Smooth muscle cell (in vitro differentiated cells): ENCODE results near the gene RUNX1. TPM values are rescaled to one million over a fixed set of nuclear protein-coding genes. Genes with fewer than 3 reads are reported as not detected.
"Not testable (repeated sequence)": the region's sequence is repeated elsewhere in the genome, so short reads cannot be mapped to it uniquely, and the experiment has no call there.

ENCODE experiments used
- DNase-seq: peaks from one replicate; lab custom pipeline; 2025; ENCODE audit not compliant: unreplicated experiment; lab: John Stamatoyannopoulos, UW
- H2AFZ ChIP-seq: fragments of 200-600 bp; sonication (generic); 2 replicates; pipeline ENCODE4 v1.6.0; 2016; ENCODE audit warnings: antibody characterized with exemption, low read depth, mild to moderate bottlenecking
- H3F3A ChIP-seq: fragments of 200-600 bp; sonication (generic); 2 replicates; pipeline ENCODE4 v1.6.0; 2017; ENCODE audit warnings: antibody characterized with exemption, low read depth
- H3K27ac ChIP-seq: fragments of 200-600 bp; sonication (generic); 2 replicates; pipeline ENCODE4 v1.5.1; 2016; ENCODE audit warnings: low read depth, mild to moderate bottlenecking
- H3K27me3 ChIP-seq: fragments of 200-600 bp; sonication (generic); 2 replicates; pipeline ENCODE4 v1.6.1; 2016; ENCODE audit warnings: low read depth, mild to moderate bottlenecking
- H3K36me3 ChIP-seq: fragments of 200-600 bp; sonication (generic); 2 replicates; pipeline ENCODE4 v1.5.1; 2016; ENCODE audit warnings: low read depth
- H3K4me1 ChIP-seq: fragments of 200-600 bp; sonication (generic); 2 replicates; pipeline ENCODE4 v1.5.1; 2016; ENCODE audit warnings: low read depth
- H3K4me2 ChIP-seq: fragments of 200-600 bp; sonication (generic); 2 replicates; pipeline ENCODE4 v1.6.0; 2016; ENCODE audit warnings: mild to moderate bottlenecking
- H3K4me3 ChIP-seq: fragments of 200-600 bp; sonication (generic); 2 replicates; pipeline ENCODE4 v1.5.1; 2016; ENCODE audit warnings: mild to moderate bottlenecking
- H3K79me2 ChIP-seq: fragments of 200-600 bp; sonication (generic); 2 replicates; pipeline ENCODE4 v1.6.0; 2016; ENCODE audit warnings: low read depth, mild to moderate bottlenecking
- H3K9ac ChIP-seq: fragments of 200-600 bp; sonication (generic); 2 replicates; pipeline ENCODE4 v1.6.0; 2016; ENCODE audit warnings: low read depth
- H3K9me3 ChIP-seq: fragments of 200-600 bp; sonication (generic); replicated peaks from 2 replicates; pipeline ENCODE4 v1.5.1; 2016; ENCODE audit warnings: low read depth
- H4K20me1 ChIP-seq: fragments of 200-600 bp; sonication (generic); 2 replicates; pipeline ENCODE4 v1.6.0; 2016; ENCODE audit warnings: low read depth
- WGBS: methylation state at CpG from one replicate; pipeline ENCODE4 v1.1.7; 2016; ENCODE audit warnings: low lambda C conversion rate; 5-methylcytosine and 5-hydroxymethylcytosine counted together
- polyA plus RNA-seq: library from polyadenylated mRNA; unstranded; fragments of >200 nt; fragmentation: Nextera tagmentation; extraction: Ambion mirVana; gene quantifications from 2 replicates; pipeline ENCODE4 v1.2.1, GENCODE V29; 2016
- total RNA-seq: library from RNA; depleted of rRNA; stranded (reverse); fragments of >200 nt; gene quantifications from 2 replicates; pipeline ENCODE4 v1.2.3, GENCODE V29; 2014
- TF ChIP-seq, protein P1 (sequence below): fragments of 200-600 bp; sonication (generic); IDR thresholded peaks from 2 replicates; pipeline ENCODE4 v1.5.1; 2017; ENCODE audit warnings: borderline replicate concordance, mild to moderate bottlenecking, antibody characterized with exemption; ENCODE audit not compliant: insufficient read depth, poor library complexity, severe bottlenecking

RUNX1 gene
- total and polyA plus RNA-seq, 2 experiments from 2014 or later: 33.4 to 97.6 TPM

GRCh38 chr21:34956416-34957316 lies 92.4 kb downstream of the RUNX1 start:
- Histone ChIP-seq H2AFZ (no peak overlapping the region), H3K4me1 (peaks cover 6% of the 10 kb centered on the region), H3K4me2 (no peak overlapping the region), H3K79me2 (peaks cover 13% of the 10 kb centered on the region), H3K9me3 (no peaks in the 10 kb centered on the region), H4K20me1 (peaks cover 12% of the 10 kb centered on the region), H3K27ac (no peak overlapping the region), H3K27me3 (no peaks in the 10 kb centered on the region), H3K9ac (no peak overlapping the region), H3F3A (no peaks in the 10 kb centered on the region), H3K4me3 (no peak overlapping the region), H3K36me3 (no peaks in the 10 kb centered on the region)
- TF ChIP-seq, protein P1, sequence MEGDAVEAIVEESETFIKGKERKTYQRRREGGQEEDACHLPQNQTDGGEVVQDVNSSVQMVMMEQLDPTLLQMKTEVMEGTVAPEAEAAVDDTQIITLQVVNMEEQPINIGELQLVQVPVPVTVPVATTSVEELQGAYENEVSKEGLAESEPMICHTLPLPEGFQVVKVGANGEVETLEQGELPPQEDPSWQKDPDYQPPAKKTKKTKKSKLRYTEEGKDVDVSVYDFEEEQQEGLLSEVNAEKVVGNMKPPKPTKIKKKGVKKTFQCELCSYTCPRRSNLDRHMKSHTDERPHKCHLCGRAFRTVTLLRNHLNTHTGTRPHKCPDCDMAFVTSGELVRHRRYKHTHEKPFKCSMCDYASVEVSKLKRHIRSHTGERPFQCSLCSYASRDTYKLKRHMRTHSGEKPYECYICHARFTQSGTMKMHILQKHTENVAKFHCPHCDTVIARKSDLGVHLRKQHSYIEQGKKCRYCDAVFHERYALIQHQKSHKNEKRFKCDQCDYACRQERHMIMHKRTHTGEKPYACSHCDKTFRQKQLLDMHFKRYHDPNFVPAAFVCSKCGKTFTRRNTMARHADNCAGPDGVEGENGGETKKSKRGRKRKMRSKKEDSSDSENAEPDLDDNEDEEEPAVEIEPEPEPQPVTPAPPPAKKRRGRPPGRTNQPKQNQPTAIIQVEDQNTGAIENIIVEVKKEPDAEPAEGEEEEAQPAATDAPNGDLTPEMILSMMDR: no peak
- 94% methylated on average over 11 of the region's 11 CpGs for WGBS
- DNase-seq: no peak

DNA sequence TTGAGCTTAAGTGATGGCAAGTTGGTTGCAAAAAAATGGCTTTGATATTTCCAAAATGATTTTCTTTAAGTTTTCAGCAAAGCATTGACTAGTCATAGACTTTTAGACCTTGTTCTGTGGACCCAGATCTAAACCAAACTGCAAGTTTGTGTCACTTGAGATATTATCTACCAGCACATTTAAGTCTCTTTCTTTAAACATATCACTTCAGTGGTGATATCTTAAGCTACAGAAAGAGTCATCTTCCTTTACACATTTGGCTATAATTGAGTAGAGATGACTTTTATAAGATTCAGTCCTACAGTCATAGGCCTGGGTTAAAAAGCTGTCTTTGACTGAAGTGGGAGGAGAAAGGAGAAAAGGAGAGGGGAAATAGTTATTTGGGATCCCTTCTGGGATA lies 95.2 kb downstream of the RUNX1 start:
- no peak overlapping the region for H3K4me2 ChIP-seq
- H3K9ac ChIP-seq: no peak overlapping the region
- TF ChIP-seq, protein P1: no peak
- no peak overlapping the region for H3K4me3 ChIP-seq
- peaks cover 6% of the 10 kb centered on the region for H4K20me1 ChIP-seq
- no peaks in the 10 kb centered on the region for H3K27me3 ChIP-seq
- no peaks in the 10 kb centered on the region for H3F3A ChIP-seq
- DNase-seq: no peak
- no peaks in the 10 kb centered on the region for H3K9me3 ChIP-seq
- no peak overlapping the region for H2AFZ ChIP-seq
- no peaks in the 10 kb centered on the region for H3K36me3 ChIP-seq
- H3K4me1 ChIP-seq: no peaks in the 10 kb centered on the region
- peaks cover 9% of the 10 kb centered on the region for H3K79me2 ChIP-seq
- H3K27ac ChIP-seq: no peak overlapping the region

GRCh38 chr21:34952701-34953100 lies 96.4 kb downstream of the RUNX1 start:
- Histone ChIP-seq H3K27me3 (no peaks in the 10 kb centered on the region), H3K4me3 (no peak overlapping the region), H3K79me2 (peaks cover 9% of the 10 kb centered on the region), H3K9ac (no peak overlapping the region), H3K36me3 (no peaks in the 10 kb centered on the region), H2AFZ (no peak overlapping the region), H3K4me2 (no peak overlapping the region), H3K4me1 (no peaks in the 10 kb centered on the region), H4K20me1 (peaks cover 16% of the 10 kb centered on the region), H3F3A (no peaks in the 10 kb centered on the region), H3K27ac (no peak overlapping the region), H3K9me3 (no peaks in the 10 kb centered on the region)
- TF ChIP-seq, protein P1: no peak
- no peak for DNase-seq
- WGBS: 81% methylated on average over 1 of the region's 1 CpG

- H3K4me3 ChIP-seq, H3K4me2 ChIP-seq, H3K36me3 ChIP-seq, H3K27me3 ChIP-seq, H3K79me2 ChIP-seq, H2AFZ ChIP-seq, H3K4me1 ChIP-seq, H3F3A ChIP-seq, H3K9ac ChIP-seq, DNase-seq, H3K27ac ChIP-seq, H3K9me3 ChIP-seq: not testable (repeated sequence)
- peaks cover 21% of the 10 kb centered on the region for H4K20me1 ChIP-seq
- WGBS: 98% methylated on average over 4 of the region's 4 CpGs
Observed at GRCh38 chr21:34951868-34952267, 97.2 kb downstream of the RUNX1 start.
